H4 (cell line): ENCODE results near the gene GFER. TPM values are rescaled to one million over a fixed set of nuclear protein-coding genes. Genes with fewer than 3 reads are reported as not detected.

Experiments used
- total RNA-seq: library from RNA; depleted of rRNA; stranded (reverse); fragments of >200 nt; shearing (Covaris generic); gene quantifications from 2 replicates; pipeline ENCODE4 v1.2.3, GENCODE V29; 2014; rRNA removed

GFER gene
- total RNA-seq, 1 experiment from 2014 or later = 15.1 TPM

Other genes starting within 250 kb of the GFER start
- 0.50 TPM in 1 of 2 replicates, not detected in the other for gene NME3, start 212.7 kb upstream of the GFER start, total RNA-seq
- 0.90 and 1.2 TPM in 2 replicates for gene EME2, start 211.4 kb upstream of the GFER start, total RNA-seq
- gene MRPS34, start 211.1 kb upstream of the GFER start, total RNA-seq = 114 and 125 TPM in 2 replicates
- gene SPSB3, start 201.6 kb upstream of the GFER start, total RNA-seq = 20.1 and 23.9 TPM in 2 replicates
- gene NUBP2, start 201.2 kb upstream of the GFER start, total RNA-seq = 38.9 and 112 TPM in 2 replicates
- not detected in 2 replicates for gene IGFALS, start 190.5 kb upstream of the GFER start, total RNA-seq
- gene HAGH, start 157.4 kb upstream of the GFER start, total RNA-seq = 18.4 and 31.3 TPM in 2 replicates
- gene FAHD1, start 157.0 kb upstream of the GFER start, total RNA-seq = 23.8 and 27.6 TPM in 2 replicates
- gene MEIOB, start 112.0 kb upstream of the GFER start, total RNA-seq = 2.8 and 9.0 TPM in 2 replicates
- not detected in 2 replicates for gene HS3ST6, start 65.8 kb upstream of the GFER start, total RNA-seq
- 25.3 and 32.7 TPM in 2 replicates for gene MSRB1, start 41.0 kb upstream of the GFER start, total RNA-seq
- not detected in 2 replicates for gene RPL3L, start 29.5 kb upstream of the GFER start, total RNA-seq
- 360 and 447 TPM in 2 replicates for gene NDUFB10, start 24.7 kb upstream of the GFER start, total RNA-seq
- 2,920 and 3,088 TPM in 2 replicates for gene RPS2, start 19.4 kb upstream of the GFER start, total RNA-seq
- gene RNF151, start 17.3 kb upstream of the GFER start, total RNA-seq = not detected in 2 replicates
- gene TBL3, start 12.1 kb upstream of the GFER start, total RNA-seq = 50.8 and 55.9 TPM in 2 replicates
- not detected in 2 replicates for gene NOXO1, start 2.7 kb upstream of the GFER start, total RNA-seq
- gene SYNGR3, start 5.8 kb downstream of the GFER start, total RNA-seq = 3.4 and 7.7 TPM in 2 replicates
- 5.5 and 10.4 TPM in 2 replicates for gene ZNF598, start 25.6 kb downstream of the GFER start, total RNA-seq
- gene NPW, start 35.6 kb downstream of the GFER start, total RNA-seq = 2.7 TPM in 1 of 2 replicates, not detected in the other
- gene NHERF2, start 42.7 kb downstream of the GFER start, total RNA-seq = 33.1 and 33.7 TPM in 2 replicates
- gene NTHL1, start 63.6 kb downstream of the GFER start, total RNA-seq = 28.2 and 42.3 TPM in 2 replicates
- 11.0 and 15.6 TPM in 2 replicates for gene TSC2, start 63.8 kb downstream of the GFER start, total RNA-seq
- 10.9 and 14.1 TPM in 2 replicates for gene PKD1, start 151.7 kb downstream of the GFER start, total RNA-seq
- 1.9 and 3.2 TPM in 2 replicates for gene RAB26, start 164.4 kb downstream of the GFER start, total RNA-seq
- 58.2 and 71.0 TPM in 2 replicates for gene TRAF7, start 171.6 kb downstream of the GFER start, total RNA-seq
- gene CASKIN1, start 212.4 kb downstream of the GFER start, total RNA-seq = 0.02 TPM in 2 replicates
- gene MLST8, start 221.3 kb downstream of the GFER start, total RNA-seq = 22.1 and 28.4 TPM in 2 replicates
- 0.06 and 1.0 TPM in 2 replicates for gene BRICD5, start 226.7 kb downstream of the GFER start, total RNA-seq
- 20.0 and 24.5 TPM in 2 replicates for gene PGP, start 230.6 kb downstream of the GFER start, total RNA-seq
- gene E4F1, start 239.4 kb downstream of the GFER start, total RNA-seq = 8.0 and 9.5 TPM in 2 replicates